OCI-LY1 (cell line): ENCODE results near the gene FAM83E.

Experiments
- CTCF ChIP-seq: fragments of 200-600 bp; sonication (generic), shearing (Covaris generic); IDR thresholded peaks from 2 replicates; pipeline ENCODE4 v1.5.1; 2017; ENCODE audit warnings: mild to moderate bottlenecking, antibody characterized with exemption, low read length, moderate library complexity, mixed read lengths
- EZH2 ChIP-seq: fragments of 200-600 bp; sonication (generic), shearing (Covaris generic); IDR thresholded peaks from 2 replicates; pipeline ENCODE4 v1.8.0; 2017; ENCODE audit warnings: borderline replicate concordance, mixed run types, mild to moderate bottlenecking, antibody characterized with exemption, low read length, moderate library complexity, mixed read lengths

- TF ChIP-seq CTCF (no peak), EZH2 (no peak)
Observed at GRCh38 chr19:48645620-48646000, 30.7 kb upstream of the FAM83E start.
